D721Med (cell line): Measurements from ENCODE around the gene STMP1.
A peak's percentile ranks its signal among the peaks of the same experiment; 100 is the strongest.

Experiments
- DNase-seq: peaks from one replicate; pipeline ENCODE4 v3.0.0; 2011; ENCODE audit warnings: low spot score; ENCODE audit not compliant: insufficient read length
- FAIRE-seq: peaks from 2 replicates; lab custom pipeline; 2011; peaks lifted over from hg19 to GRCh38; lab: Jason Lieb, UNC
- TF ChIP-seq, protein P1 (sequence below): IDR thresholded peaks from 2 replicates; pipeline ENCODE4 v1.5.1; 2012; ENCODE audit warnings: mild to moderate bottlenecking, control low read depth; ENCODE audit not compliant: insufficient read depth; ENCODE audit errors: missing control alignments

STMP1 gene

GRCh38 chr7:135672560-135673359, 10.4 kb downstream of the STMP1 start:
- peak; percentile 87 for FAIRE-seq
- DNase-seq: no peak
- TF ChIP-seq, protein P1, sequence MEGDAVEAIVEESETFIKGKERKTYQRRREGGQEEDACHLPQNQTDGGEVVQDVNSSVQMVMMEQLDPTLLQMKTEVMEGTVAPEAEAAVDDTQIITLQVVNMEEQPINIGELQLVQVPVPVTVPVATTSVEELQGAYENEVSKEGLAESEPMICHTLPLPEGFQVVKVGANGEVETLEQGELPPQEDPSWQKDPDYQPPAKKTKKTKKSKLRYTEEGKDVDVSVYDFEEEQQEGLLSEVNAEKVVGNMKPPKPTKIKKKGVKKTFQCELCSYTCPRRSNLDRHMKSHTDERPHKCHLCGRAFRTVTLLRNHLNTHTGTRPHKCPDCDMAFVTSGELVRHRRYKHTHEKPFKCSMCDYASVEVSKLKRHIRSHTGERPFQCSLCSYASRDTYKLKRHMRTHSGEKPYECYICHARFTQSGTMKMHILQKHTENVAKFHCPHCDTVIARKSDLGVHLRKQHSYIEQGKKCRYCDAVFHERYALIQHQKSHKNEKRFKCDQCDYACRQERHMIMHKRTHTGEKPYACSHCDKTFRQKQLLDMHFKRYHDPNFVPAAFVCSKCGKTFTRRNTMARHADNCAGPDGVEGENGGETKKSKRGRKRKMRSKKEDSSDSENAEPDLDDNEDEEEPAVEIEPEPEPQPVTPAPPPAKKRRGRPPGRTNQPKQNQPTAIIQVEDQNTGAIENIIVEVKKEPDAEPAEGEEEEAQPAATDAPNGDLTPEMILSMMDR: peak; percentile 81

DNA sequence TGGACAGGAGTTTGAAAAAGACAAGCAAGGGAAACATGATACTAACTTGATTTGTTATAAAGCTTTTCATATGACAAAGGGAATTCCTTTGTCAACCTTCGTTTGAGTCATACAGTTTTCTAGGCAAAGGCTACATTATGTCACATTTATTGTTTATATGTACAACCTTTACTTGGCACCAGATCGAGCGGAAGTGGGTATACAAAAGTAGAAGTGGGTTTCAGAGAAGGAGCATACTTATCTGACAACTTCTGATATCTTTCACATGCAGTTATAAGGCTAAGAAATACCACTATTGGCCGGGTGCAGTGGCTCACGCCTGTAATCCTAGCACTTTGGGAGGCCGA, 11.0 kb downstream of the STMP1 start:
- FAIRE-seq: no peak

DNA sequence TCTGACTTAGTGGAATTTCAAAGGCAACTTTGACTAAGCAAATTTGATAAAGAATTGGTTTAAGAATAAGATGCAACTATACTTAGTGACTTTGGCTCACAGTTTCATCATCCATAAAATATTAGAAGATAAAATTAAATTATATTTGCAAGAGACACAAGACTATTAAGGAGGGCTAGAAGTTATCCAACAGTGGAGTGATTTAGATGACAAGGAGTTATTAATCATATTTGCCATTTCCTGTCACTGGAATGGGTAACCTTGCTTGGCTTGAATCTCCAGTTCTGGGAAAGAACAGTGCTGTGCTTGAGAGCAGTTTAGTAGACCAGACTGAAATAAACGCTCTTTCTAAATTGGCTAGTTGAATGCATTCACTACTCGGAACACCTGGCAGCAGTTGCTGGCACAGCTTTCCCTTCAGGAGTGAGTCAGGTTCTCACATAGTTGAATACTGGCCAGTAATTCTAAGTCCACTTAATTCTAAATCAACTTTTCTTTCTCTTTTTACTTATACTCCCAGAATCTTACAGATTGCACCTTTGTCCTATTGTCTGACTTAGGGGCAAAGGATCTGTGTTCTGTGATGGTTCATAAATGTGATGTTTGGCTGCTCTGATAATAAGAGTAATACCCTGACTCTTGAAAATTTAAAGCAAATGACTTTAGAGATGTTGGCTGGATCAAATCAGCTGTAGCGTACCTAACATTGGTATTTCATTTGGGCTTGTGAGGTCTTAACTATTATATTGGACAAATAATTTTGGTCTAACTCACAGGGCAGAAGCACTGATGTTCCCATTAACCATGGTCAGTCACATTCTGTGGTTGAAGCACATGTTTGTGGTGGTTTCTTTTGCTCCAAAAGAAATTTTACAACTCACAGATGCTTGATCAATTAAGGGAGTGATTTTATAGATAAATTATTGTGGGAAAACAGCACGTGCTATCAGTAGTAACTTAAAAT, 16.6 kb downstream of the STMP1 start:
- DNase-seq: no peak
- FAIRE-seq: no peak
- TF ChIP-seq, protein P1: no peak

More for the DNA sequence above, 11.0 kb downstream of the STMP1 start:
- DNase-seq: no peak
- TF ChIP-seq, protein P1: no peak

- TF ChIP-seq, protein P1: no peak
- FAIRE-seq (no peak), DNase-seq (no peak)
Observed at GRCh38 chr7:135681762-135682161, 19.4 kb downstream of the STMP1 start.

DNA sequence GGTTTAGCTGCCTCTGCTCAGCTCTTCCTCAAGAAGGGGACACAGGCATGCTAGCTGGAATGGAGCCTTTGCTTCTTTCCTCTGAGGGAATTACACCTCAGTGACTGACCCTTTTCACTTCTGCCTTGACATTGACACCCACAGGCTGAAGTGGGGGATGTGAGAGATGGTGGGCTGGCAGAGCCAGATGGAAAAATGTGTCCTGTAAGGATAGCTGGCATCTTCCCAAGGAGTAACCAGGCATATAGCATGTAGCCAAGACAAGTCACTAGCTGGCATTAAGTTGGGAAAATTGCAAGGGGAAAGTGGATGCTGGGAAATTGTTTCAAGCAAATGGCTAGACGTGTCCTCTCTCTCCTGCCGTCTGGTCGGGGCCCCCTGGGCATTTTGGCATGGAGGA, 19.9 kb downstream of the STMP1 start:
- FAIRE-seq: no peak
- TF ChIP-seq, protein P1: no peak
- DNase-seq: no peak

DNA sequence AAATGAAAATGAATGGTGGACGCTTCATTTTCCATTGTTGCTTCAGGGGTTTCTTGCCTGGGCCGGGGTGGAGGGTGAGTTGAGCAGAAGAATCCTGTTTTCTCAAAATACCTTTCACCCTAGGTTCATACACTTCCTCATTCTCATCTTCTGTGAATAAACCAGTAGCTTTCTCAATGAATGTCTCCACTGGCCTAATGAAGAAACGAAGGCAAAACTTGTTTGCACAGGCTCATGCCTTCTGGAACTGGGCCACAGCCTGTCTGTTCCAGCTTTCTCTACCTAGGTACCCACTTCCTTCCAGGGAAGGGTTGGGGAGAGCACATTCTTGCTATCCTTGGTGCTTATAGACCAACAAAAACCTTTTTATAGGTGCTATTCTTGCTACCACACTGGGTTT, 21.3 kb downstream of the STMP1 start:
- no peak for FAIRE-seq

More for the DNA sequence above, 21.3 kb downstream of the STMP1 start:
- no peak for DNase-seq
- TF ChIP-seq, protein P1: no peak
